Gastrocnemius medialis (tissue), 4 donors: ENCODE data around the gene VCL.

Source experiments
- POLR2A ChIP-seq, 2 donors: fragments of 450-650 bp; IDR thresholded peaks; one replicate each; pipeline ENCODE4 v1.6.1; 2017; ENCODE audit warnings: antibody characterized with exemption in 2 of 2, mild to moderate bottlenecking in 2 of 2, moderate library complexity in 2 of 2
- TF ChIP-seq, protein P1 (sequence below), 5 experiments: fragments of 450-650 bp in 3 of 5; fragments of 200-600 bp in 2 of 5; sonication (generic) in 2 of 5; IDR thresholded peaks in 4 of 5; conservative IDR thresholded peaks in 1 of 5; 1 replicate in 4 of 5; 2 replicates in 1 of 5; pipeline ENCODE4 v1.5.1; 2016 to 2019; ENCODE audit warnings: antibody characterized with exemption in 5 of 5, mild to moderate bottlenecking in 3 of 5, moderate library complexity in 3 of 5

DNA sequence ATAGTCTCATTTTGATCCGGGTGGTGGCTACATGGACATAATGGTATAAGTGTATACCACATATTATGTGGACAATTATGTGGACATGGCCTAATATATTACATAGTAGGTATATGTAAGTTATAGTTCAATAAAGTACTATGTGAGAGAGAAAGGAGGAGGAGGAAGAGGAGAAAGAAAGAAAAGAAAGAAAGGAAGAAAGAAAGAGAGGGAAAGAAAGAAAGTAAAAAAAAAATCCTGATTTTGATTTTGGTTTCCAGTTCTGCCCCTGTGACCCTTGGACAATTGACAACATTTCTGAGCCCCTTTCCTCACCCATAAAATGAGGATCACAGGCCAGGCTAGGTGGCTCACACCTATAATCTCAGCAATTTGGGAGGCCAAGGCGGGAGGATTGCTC lies 42.2 kb upstream of the VCL start:
- no peak for TF ChIP-seq POLR2A (IDR thresholded peaks at IDR 0.05)
- TF ChIP-seq, protein P1, sequence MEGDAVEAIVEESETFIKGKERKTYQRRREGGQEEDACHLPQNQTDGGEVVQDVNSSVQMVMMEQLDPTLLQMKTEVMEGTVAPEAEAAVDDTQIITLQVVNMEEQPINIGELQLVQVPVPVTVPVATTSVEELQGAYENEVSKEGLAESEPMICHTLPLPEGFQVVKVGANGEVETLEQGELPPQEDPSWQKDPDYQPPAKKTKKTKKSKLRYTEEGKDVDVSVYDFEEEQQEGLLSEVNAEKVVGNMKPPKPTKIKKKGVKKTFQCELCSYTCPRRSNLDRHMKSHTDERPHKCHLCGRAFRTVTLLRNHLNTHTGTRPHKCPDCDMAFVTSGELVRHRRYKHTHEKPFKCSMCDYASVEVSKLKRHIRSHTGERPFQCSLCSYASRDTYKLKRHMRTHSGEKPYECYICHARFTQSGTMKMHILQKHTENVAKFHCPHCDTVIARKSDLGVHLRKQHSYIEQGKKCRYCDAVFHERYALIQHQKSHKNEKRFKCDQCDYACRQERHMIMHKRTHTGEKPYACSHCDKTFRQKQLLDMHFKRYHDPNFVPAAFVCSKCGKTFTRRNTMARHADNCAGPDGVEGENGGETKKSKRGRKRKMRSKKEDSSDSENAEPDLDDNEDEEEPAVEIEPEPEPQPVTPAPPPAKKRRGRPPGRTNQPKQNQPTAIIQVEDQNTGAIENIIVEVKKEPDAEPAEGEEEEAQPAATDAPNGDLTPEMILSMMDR (IDR thresholded peaks at IDR 0.05 in 4 of 5, conservative IDR thresholded peaks at IDR 0.05 in 1 of 5) = no peak
